Panc1 (cell line): ENCODE measurements around the gene MAD1L1.

ENCODE experiments used
- CTCF ChIP-seq: fragments of 450-650 bp; IDR thresholded peaks from 2 replicates; pipeline ENCODE4 v1.5.1; 2017; ENCODE audit warnings: mild to moderate bottlenecking
- POLR2AphosphoS5 ChIP-seq: IDR thresholded peaks from 2 replicates; pipeline ENCODE4 v1.6.1; 2012; ENCODE audit warnings: mild to moderate bottlenecking, low read depth, low read length, moderate library complexity
- REST ChIP-seq, 2 experiments: IDR thresholded peaks; 2 replicates each; pipeline ENCODE4 v1.6.1; 2011 to 2012; ENCODE audit warnings: low read depth in 2 of 2, control low read depth in 1 of 2, low read length in 1 of 2, mild to moderate bottlenecking in 1 of 2, moderate library complexity in 1 of 2; ENCODE audit not compliant: insufficient read depth in 1 of 2
- TCF7L2 ChIP-seq: IDR thresholded peaks from 2 replicates; pipeline ENCODE4 v1.6.1; 2011; ENCODE audit warnings: mild to moderate bottlenecking, low read depth, low read length, inconsistent platforms

GRCh38 chr7:1909476-1909875 is 323.3 kb downstream of the MAD1L1 start:
- no peak for TF ChIP-seq CTCF
- TF ChIP-seq REST (IDR thresholded peaks at IDR 0.05; ENCODE audit: insufficient read depth in 1 of 2, low read depth in 2 of 2, low read length in 1 of 2) = no peak
- TF ChIP-seq POLR2AphosphoS5 = no peak
- TF ChIP-seq TCF7L2 = no peak
